SK-N-DZ (cell line): ENCODE data around the gene EMID1.
"Not testable (repeated sequence)": the region's sequence is repeated elsewhere in the genome, so short reads cannot be mapped to it uniquely, and the experiment has no call there.

ENCODE experiments used
- DNase-seq: peaks from one replicate; pipeline ENCODE4 v3.0.0-alpha.2; 2015; ENCODE audit warnings: low spot score

The EMID1 gene

DNA sequence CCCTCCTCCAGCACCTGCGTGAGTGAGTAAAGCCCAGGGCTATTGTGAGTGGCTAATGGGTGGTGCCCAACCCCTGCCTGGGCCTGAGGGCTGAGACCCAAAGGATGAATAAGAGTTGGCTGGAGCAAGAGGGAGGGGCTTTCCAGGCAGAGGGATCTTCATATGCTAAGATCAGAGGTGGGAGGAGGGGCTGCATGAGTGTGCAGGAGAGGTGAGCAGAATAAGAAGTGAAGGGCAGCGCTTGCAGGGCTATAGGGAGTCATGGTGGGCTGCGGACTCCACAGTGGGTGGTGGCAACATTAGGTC lies 3.9 kb downstream of the EMID1 start:
- no peak for DNase-seq

DNA sequence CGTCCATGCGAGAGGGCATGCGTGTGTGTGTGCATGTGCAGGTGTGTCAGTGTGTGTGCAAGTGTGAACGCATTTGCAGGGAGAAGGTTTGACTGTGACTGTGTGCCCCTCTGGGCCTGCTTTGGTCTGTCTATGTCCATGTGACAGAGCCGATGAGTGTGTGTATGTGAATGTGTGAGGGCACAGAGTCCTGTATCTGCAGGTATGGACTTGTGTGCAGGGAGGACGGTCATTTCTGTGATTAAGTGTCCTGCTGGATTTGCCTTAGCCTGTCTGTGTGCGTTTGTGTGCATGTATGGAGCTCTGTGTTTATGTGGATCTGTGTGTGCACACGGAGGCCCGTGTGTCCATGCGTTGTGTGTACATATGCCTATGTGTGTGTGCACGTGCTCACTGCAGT lies 5.4 kb downstream of the EMID1 start:
- no peak for DNase-seq

GRCh38 chr22:29211466-29211865 lies 5.8 kb downstream of the EMID1 start:
- DNase-seq: no peak

GRCh38 chr22:29212743-29213142 lies 7.0 kb downstream of the EMID1 start:
- no peak for DNase-seq

DNA sequence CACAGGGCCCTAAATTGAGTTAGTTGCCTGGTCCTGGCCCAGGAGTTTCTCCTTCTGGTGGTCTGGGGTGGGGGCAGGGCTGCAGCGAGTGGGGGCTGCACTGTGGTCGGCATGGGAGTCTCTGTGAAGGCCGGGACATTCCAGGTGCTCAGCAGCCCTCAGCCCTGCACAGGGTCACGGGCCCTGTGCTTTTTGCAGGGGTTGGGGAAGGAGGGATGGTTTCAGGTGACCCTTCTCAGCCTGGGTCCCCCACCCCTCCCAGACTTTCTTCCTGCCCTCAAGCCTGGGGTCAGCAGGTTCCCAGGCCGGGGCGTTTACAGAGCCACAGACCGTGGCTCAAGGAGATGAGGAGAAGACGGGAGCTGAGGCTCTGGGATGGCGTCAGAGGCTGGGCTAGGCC lies 7.8 kb downstream of the EMID1 start:
- DNase-seq: no peak

- DNase-seq: no peak
Measured at GRCh38 chr22:29214232-29214631, 8.5 kb downstream of the EMID1 start.

DNA sequence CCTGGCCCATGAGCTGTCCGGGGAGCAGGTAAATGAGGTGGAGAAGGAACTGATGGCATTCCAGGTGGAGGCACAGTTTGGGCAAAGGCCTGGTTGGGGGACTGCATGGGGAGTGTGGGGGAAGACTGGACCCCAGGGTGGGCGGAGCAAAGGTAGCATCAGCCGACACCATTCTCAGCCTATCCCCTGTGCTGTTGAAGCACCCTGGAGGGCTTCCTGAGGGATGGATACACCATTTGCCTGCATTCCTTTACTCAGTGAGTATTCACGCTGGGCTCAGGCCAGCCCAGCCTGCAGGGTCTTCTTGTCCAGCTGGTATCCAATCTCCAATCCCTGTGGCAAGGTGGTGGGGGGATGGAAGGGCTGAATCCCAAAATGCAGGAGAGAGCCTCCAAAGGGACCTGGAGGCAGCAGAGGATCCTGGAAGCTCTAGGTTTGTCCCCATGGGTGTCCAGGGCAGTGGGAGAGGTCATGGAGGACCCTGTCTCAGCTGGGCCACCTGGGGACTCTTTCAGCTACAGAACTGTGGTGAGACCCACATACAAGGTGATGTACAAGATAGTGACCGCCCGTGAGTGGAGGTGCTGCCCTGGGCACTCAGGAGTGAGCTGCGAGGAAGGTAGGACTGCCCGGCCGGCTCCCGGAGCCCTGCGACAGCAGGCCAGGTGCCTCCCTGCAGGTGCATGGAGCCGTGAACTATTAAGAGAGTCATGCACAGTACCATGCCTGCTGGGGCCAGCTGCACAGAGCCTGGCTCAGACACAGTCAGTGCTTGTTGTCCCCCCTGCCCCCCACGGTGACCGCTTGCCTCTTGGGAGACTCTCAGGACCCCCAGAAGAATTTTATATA lies 9.5 kb downstream of the EMID1 start:
- no peak for DNase-seq

DNA sequence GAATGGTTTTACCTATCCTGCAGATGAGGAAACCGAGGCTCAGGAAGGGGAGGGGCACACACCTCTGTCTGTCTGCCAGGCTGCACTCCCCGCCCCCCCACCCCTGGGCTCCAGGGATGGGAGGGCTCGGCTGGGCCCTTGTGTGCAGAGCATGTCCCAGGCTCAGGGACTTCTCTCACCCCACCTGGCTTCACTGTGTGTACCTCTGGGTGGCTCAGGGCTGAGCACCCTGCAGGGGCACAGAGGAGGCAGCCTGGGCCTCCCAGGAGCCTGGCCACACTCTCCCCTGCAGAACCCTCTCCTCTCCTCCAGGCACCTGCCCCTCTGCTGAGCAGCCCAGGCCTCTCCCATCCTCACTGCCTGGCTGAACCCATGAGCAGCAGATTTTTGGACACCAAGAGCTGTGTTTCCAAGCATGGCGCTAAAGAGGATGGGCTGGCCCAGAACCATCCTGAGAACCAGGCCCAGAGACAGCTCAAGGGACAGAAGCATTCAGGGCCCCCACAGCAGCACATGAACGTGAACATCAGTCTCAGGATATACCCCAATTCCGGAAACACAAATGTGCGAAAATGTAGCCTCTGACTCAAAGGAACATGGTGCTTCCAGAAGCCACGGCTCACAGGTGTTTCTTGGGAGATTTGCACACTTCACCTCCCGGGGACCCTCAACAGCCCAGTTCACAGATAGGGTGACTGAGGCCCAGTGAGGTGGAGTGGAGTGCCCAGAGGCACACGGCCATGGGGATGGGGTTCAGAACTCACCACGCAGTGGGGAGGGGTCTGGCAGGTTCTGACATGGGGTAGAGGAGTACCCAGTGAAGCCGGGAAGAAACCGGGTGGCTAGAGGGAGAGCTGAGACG lies 10.5 kb downstream of the EMID1 start:
- no peak for DNase-seq

GRCh38 chr22:29216873-29217666 lies 11.4 kb downstream of the EMID1 start:
- no peak for DNase-seq

DNA sequence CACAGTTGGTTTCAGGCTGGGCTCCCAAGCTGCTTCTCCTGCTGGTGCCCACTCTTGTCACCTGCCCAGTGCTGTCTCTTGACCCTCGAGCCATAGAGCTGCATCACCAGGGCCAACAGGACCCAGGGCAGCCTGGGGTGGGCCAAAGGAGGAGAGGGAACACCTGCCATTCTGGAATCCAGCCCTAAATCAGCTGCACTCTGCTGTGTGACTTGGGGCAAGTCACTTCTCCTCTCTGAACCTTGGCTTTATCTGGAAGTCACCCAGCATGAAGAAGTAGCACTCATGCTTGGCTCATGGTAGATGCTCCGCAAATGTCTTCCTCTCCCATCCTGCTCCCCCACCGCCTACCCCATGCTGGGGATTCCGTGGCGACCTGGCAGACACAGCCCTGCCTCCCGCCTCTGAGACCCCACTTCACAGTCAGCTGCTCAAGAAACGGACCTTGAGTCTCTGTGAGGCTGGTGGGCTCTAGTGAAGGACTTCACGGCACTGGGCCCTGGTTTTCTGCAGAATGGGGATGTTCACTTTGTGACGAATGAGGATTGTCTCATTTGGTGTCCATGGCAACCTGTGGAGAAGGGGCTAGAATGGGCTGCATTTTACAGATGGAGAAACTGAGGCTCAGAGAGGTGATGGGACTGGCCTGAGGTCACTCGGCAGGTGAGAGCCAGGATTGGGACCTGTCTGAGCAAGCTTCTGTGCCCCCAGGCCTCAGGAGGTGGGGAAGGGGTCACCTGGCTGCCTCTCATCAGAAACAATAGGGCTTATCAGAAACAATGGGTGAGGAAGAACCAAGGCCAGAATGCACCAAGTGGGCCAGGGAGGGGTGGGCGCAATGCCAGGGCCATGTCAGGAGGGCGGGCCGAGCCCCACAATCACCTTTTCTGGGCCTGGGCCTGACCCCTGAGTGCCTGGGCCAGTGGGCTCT lies 12.4 kb downstream of the EMID1 start:
- no peak for DNase-seq

- DNase-seq: no peak
Measured at GRCh38 chr22:29218758-29219408, 13.2 kb downstream of the EMID1 start.

- DNase-seq: not testable (repeated sequence)
Measured at GRCh38 chr22:29219409-29219782, 13.7 kb downstream of the EMID1 start.

DNA sequence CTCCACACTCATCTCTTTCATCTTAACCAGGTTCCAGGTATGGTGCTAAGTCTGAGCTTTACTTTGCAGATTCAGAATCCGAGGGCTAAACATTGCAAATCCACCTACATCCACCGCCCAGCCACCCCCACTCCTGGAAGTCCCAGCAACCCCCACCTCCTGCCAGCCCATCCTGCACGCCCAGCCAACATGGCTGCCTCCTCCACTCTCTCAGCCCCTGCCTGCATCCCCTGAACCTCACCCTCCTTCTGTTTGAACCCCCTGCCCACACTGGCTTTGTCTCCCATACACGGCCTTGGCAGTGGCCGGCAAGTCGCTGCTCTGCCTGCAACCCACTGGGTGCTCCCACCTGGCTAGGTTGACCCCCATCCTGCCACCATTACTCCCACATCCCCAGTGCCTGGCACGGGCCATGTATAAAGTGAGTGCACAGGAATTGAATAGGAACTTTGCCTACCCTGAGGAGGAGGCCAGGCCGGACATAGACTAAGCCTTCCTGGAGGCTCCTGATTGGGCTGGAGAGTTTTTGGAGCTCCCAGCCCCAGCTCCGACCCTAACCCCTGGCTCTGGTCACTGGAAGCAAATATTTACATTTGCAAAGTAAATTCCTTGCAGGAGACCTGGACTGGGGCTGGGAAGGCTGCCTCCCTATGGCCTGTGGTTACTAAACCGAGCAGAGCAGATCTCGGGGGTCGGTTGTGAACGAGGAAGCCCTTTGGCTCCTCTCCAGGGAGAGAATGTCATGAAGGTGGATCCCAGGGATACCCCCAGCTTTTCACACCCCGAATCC lies 14.4 kb downstream of the EMID1 start:
- no peak for DNase-seq

- DNase-seq: no peak
Measured at GRCh38 chr22:29224121-29224858, 18.6 kb downstream of the EMID1 start.

DNA sequence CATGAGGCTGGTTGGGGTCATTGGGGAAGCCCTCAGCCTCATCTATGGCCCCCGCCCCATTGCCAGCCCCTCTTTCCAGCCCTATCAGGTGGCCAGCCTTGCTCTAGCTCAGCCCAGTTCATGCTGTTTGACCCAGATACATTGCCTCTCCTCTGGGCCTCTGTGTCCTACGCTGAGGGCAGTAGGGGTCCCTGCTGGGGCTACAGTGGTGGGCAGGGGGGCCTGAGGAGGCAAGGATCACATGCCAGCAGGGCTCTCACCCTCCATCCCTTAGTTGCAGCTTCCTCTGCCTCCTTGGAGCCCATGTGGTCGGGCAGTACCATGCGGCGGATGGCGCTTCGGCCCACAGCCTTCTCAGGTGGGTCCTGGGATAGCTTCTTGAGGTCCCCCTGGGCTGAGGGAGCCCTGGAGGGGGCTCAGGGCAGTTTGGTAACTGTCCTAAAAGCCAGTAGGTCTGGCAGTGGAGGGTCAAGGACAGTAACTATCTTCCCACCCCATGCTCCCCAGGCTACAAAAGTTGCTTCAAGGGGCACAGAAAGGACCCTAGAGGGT lies 19.2 kb downstream of the EMID1 start:
- no peak for DNase-seq

DNA sequence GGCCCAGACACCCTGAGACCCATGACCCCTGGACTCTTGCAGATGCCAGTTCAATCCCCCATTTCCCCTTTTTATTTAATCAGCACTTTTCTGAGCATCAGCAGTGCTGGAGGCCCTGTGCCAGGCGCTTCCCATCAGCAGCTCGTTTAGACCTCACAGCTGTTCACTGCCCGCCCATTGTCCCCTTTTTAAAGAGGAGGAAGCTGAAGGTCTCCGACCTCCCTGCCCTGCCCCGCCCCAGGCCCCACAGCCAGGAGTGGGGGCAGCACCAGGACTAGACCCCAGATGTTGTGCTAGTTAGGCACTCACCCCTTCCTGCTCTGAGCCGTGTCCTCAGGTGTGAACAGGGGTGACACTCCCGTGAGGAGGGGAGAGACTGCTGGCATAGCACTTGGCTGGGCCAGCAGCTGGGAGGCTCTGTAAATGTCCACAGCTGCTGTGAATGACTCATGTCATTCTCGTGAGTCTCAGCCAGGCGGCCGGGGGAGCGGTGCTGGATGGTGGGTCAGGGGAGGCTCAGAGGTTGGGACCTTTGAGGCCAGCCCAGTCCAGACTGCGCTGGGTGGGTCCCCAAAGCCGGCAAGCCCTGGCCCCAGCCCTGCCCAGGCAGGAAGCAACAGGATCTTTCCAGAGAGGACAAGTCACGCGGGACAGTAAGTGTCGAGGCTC lies 19.9 kb downstream of the EMID1 start:
- no peak for DNase-seq

DNA sequence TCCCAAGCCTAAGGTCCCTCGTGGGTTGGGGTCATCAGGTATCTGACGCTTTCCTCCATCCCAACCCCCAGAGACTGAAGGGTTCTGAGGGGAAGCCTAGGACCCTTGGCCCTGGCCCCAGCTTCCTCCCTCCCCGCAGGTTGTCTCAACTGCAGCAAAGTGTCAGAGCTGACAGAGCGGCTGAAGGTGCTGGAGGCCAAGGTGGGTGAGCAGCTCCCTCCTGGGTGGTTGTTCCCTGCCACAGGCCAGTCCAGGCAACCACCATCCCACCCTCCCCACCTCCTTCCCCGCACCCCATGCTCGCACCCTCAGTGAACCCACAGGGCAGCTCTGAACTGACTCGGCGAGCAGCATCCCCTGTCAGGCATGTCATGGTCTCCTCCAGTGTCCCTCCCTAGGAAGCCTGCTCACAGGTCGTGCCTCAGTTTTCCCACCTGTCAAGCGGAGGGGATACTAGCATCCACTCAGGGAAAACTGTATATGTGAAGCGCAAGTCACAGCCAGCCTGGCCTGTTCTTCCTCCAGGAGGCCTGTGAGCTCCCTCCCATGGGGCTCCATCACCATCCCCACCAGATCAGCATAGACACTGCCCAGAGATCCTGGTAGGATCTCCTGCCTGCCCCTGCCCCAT lies 20.8 kb downstream of the EMID1 start:
- DNase-seq: no peak
